GM12801 (cell line): ENCODE results near the gene HMHB1.

Experiments
- CTCF ChIP-seq: IDR thresholded peaks from one replicate; pipeline ENCODE4 v1.5.1; 2011; ENCODE audit warnings: control low read depth; ENCODE audit not compliant: insufficient read length; ENCODE audit errors: extremely low read depth

HMHB1 gene

DNA sequence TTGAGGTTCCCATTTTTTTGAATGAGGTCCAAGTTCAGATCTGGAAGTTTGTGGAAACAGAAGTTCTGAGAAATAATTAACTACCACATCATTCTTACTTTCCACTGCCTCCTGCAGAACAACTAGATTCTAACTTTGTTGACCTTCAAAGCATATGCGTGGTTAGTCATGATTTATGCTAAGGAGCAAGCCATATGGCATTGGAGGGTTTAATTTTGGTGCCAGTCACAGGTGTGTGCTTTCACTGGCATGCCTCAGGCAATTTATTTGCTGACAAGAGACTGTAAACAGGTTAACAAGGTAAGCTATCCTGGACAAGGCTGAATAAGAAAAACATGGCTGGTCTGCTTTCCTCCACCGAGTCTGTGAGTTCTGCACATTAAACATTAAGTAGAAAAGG, 31.5 kb downstream of the HMHB1 start:
- no peak for TF ChIP-seq CTCF

GRCh38 chr5:143850050-143850683, 38.2 kb downstream of the HMHB1 start:
- TF ChIP-seq CTCF = no peak

GRCh38 chr5:143851383-143851782, 39.4 kb downstream of the HMHB1 start:
- no peak for TF ChIP-seq CTCF

- no peak for TF ChIP-seq CTCF
Measured at GRCh38 chr5:143860211-143860610, 48.2 kb downstream of the HMHB1 start.

DNA sequence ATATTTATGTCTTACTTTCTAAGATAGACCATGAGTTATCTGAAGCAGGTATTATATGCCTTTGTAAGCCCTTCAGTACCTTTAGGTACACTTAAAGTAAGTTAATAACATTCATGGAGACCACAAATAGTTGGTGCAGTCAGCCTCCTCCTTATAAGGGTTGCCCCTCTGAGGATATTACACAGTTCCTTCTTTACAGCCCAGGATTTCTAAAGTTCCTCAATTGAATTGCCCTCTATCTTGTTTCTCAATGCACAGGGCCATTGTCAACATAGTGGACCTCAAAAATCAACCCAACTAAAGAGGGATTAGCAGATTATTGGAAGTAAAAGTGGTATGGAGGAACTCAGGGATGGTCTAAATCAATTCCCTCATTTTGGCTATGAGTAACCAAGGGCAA, 50.3 kb downstream of the HMHB1 start:
- TF ChIP-seq CTCF = no peak

DNA sequence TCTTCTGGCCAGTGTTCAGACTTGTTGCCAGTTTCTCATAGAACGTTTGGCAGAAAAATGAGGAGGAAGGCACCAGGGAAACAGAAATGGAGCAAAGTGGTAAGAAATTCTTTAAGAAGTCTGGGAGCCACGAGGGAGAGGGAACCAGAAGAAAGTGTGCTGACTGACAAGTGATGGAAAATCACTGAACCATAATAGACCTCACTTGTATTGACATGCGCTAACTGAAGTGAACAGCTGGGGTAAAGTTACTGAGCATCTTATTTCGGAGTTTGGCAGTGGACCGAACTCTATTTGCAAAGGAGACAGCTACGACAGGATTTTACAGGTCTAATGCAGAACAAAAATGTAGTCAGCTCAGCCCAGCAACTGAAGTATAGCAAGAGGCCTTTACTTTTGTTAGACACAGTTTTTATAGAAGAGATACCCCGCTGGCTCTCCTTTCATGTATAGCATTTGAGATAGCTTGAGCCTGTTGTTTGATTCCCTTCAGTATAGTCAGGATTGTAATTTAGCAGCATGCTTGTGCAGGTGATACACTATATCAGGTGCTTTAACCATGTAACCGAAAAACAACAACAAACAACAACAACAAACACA, 53.6 kb downstream of the HMHB1 start:
- no peak for TF ChIP-seq CTCF
